Keratinocyte (primary cell): ENCODE results near the gene KHDC4.

Experiments
- CTCF ChIP-seq, 3 experiments: IDR thresholded peaks in 1 of 3; conservative IDR thresholded peaks in 1 of 3; optimal IDR thresholded peaks in 1 of 3; 2 replicates in 2 of 3; 3 replicates in 1 of 3; pipeline versions ENCODE3 to v1.5.1; 2011; ENCODE audit warnings: low read length in 3 of 3, mild to moderate bottlenecking in 3 of 3, moderate library complexity in 2 of 3, control low read depth in 1 of 3, inconsistent platforms in 1 of 3; ENCODE audit not compliant: insufficient read depth in 2 of 3; ENCODE audit errors: extremely low read depth in 1 of 3
- EZH2 ChIP-seq: IDR thresholded peaks from one replicate; pipeline ENCODE4 v1.6.1; 2012; ENCODE audit warnings: inconsistent platforms, mild to moderate bottlenecking, low read length, moderate library complexity

GRCh38 chr1:155911156-155912055, 22.8 kb downstream of the KHDC4 start, which contains the start of gene RIT1:
- TF ChIP-seq CTCF (optimal IDR thresholded peaks at IDR 0.05 in 1 of 3, IDR thresholded peaks at IDR 0.05 in 1 of 3, conservative IDR thresholded peaks at IDR 0.05 in 1 of 3; ENCODE audit: extremely low read depth in 1 of 3, insufficient read depth in 2 of 3, low read length in 3 of 3), result no peak
- no peak for TF ChIP-seq EZH2
